ENCODE results near the gene ATF1. TPM values are rescaled to one million over a fixed set of nuclear protein-coding genes. Genes with fewer than 3 reads are reported as not detected.
"Not testable (repeated sequence)": the region's sequence is repeated elsewhere in the genome, so short reads cannot be mapped to it uniquely, and the experiment has no call there.

The ATF1 gene
- total RNA-seq, 1 experiment from 2014 or later, result 58.6 TPM

DNA sequence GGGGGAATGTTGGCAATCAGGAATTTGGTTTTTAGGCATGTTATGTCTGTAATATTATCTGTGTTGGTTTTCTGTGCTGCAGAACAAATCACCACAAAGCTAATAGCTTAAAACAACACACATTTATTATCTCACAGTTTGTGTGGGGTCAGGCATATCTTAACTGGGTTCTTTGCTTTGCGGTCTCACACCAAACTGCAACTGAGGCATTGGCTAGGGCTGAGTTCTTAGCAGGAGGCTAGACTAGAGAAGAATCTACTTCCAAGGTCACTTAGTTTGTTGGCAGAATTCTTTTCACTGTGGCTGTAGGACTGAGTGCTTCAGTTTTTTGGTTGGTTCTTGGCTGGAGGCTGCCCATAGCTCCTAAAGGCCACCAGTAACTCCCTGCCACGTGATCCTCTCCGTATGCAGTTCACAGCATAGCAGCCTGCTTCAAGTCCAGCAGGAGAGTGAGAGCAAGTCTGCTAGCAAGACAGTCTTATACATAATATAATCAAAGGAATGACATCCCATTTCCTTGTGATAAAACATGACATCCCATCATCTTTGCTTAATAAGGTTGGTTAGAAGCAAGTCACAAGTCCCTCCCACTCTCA, 21.6 kb downstream of the ATF1 start:
- in situ Hi-C loops (cut with HindIII; ENCODE audit: low pct_unique_long_range_greater_than_20kb, low sequenced_read_pairs), result no loop called here
- DNase-seq (ENCODE audit: low read depth), result peak; percentile 23

DNA sequence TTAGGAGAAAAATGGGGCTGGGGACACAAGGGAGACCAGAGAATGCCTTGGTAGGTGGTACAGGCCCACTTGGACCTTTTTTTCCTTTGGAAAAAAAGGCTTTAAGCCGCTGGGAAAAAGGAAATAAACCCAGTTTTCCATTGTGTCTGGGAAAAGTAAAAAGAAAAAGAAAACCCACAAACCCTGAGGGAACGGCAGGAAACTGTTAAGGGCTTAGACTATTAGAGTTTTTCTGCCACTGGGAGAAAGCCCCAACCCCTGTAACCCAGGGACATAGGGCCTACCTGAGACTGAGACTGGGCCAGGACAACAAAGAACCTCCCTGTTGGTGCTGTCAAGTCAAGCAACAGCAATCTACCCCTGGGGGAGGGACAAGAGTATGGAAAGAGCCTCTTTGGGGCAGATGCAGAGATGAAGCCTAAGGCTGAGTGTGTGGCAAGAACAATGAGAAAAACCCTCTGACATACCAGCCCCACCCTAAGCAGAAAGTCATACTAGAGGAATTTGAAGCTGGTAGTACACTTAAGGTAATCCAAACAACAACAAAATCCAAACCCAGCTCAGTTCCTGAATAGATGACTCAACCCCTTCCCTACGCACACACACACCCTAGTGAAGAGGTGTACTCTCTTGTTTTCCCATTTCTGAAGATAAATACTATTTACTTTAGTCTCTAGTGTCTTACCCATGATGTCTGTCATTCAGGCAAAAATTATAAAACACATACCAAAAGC, 22.8 kb downstream of the ATF1 start:
- peak; percentile 96 for DNase-seq (ENCODE audit: low read depth)
- in situ Hi-C loops (cut with HindIII; ENCODE audit: low pct_unique_long_range_greater_than_20kb, low sequenced_read_pairs), result no loop called here

DNA sequence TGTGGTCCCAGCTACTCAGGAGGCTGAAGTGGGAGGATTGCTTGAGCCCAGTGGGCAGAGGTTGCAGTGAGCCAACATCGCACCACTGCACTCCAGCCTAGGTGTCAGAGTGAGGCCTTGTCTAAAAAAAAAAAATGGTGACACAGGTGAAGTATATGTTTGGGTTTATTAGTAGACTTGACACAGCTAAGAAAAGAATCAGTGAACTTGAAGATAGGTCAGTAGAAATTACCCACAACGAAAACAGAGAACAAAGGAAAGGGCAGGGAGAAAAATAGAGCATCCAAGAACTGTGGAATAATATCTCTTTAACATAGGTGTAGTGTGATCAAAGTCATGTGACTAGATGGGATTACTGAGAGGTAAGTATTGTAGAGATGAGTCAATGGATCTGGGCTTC, 23.7 kb downstream of the ATF1 start:
- DNase-seq (ENCODE audit: low read depth), result peak; percentile 24
- in situ Hi-C loops (cut with HindIII; ENCODE audit: low pct_unique_long_range_greater_than_20kb, low sequenced_read_pairs), result no loop called here

DNA sequence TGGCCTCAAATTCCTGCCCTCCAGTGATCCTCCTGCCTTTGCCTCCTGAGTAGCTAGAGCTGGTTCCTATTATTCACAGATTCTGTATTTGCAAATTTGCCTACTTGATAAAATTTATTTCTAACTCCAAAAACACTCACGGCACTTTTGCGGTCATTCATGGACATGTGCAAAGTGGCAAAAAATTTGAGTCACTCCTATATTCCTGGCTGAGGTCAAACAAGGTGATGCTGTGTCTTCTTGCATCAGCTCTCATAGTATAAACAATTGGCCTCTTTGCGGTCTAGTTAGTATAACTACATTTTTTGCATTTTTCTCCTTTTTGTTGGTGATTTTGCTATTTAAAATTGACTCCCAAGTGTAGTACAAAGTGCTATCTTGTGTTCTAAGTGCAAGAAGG, 24.7 kb downstream of the ATF1 start:
- DNase-seq (ENCODE audit: low read depth), result peak; percentile 88
- in situ Hi-C loops (cut with HindIII; ENCODE audit: low pct_unique_long_range_greater_than_20kb, low sequenced_read_pairs), result no loop called here

DNA sequence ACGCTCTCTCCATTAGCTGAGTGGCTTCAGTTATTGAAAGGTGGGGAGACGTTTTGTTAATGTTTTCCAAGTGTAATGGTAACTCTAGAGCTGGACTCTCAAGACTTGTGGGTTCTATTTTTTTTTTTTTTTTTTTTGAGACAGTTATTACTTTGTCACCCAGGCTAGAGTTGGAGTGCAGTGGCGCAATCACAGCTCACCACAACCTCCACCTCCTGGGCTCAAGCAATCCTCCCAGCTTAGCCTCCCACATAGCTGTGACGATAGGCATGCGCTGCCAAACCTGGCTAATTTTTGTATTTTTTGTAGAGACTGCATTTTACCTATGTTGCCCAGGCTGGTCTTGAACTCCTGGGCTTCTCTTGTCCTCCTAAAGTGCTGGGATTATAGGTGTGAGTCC, 26.2 kb downstream of the ATF1 start:
- in situ Hi-C loops (cut with HindIII; ENCODE audit: low pct_unique_long_range_greater_than_20kb, low sequenced_read_pairs), result no loop called here
- DNase-seq (ENCODE audit: low read depth), result no peak

DNA sequence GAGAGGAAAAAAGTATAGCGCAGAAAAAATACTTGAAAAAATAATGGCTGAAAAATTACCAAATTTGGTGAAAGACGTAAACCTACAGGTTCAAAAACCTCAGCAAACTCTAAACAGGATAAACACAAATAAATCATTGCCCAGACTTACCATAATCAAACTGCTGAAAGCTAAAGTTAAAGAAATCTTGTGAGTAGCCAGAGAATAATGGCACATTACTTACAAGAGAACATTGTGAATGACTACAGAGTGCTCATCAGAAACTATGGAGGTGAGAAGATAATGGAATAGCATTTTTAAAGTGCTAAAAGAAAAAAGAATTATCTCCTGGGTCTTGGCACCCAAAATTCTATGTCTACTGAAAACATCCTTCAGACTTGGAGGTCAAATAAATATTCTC, 36.0 kb downstream of the ATF1 start:
- in situ Hi-C loops (cut with HindIII; ENCODE audit: low pct_unique_long_range_greater_than_20kb, low sequenced_read_pairs), result no loop called here

DNA sequence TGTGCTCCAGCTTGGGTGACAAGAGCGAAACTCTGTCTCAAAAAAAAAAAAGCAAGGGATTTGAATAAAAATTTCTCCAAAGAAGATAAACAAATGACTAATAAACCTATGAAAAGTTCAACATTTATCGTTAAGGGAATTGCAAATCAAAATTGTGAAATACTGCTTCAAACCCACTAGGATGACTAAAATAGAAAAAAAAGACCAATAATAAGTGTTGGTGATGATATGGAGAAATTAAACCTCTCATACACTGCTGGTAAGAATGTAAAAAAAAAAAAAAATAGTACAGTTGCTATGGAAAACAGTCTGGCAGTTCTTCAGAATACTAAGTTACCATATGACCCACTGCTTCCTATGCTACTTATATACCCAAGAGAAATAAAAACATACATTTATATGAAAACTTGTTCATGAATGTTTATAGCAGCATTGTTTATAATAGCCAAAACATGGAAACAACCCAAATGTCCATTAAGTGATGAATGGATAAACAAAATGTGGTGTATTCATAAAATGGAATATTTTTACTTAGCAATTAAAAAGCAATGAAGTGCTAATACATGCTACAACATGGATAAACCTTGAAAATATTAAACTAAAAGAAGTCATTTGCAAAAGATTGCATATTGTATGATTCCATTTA, 39.5 kb downstream of the ATF1 start:
- in situ Hi-C loops (cut with HindIII; ENCODE audit: low pct_unique_long_range_greater_than_20kb, low sequenced_read_pairs), result no loop called here

More for the DNA sequence above, 36.0 kb downstream of the ATF1 start:
- peak; percentile 30 for DNase-seq (ENCODE audit: low read depth)

DNA sequence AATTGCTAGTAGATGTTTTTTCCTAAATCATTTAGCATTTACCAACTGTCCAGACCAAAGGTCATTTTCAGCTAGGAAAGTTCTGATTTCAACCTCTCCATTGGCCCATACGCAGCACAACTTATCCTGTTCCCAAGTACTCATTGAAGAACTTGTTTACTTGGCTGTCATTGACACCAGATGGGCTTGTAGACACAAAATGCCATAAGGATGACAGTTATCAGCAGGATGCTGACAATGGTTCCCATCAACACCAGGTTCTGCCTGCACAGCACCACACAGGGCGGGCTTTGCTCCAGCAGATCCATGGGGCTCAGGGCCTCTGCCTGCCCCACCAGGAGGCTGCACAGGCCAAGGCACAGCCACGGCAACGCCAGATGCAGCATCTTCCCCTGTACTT, 42.3 kb downstream of the ATF1 start:
- no peak for DNase-seq (ENCODE audit: low read depth)
- in situ Hi-C loops (cut with HindIII; ENCODE audit: low pct_unique_long_range_greater_than_20kb, low sequenced_read_pairs), result no loop called here

More for the DNA sequence above, 39.5 kb downstream of the ATF1 start:
- no peak for DNase-seq (ENCODE audit: low read depth)

DNA sequence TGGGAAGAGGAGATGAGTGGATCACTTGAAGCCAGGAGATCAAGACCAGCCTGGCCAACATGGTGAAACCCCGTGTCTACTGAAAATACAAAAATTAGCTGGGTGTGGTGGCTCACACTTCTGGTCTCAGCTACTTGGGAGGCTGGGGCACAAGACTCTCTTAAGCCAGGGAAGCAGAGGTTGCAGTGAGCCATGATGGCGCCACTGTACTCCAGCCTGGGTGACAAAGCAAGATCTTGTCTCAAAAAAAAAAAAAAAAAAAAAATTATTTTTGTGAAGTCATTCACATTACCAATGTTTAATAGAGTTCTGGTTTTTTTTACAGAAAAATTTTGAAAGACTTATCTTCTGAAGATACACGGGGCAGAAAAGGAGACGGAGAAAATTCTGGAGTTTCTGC, 45.2 kb downstream of the ATF1 start:
- in situ Hi-C loops (cut with HindIII; ENCODE audit: low pct_unique_long_range_greater_than_20kb, low sequenced_read_pairs); DNase-seq (ENCODE audit: low read depth): not testable (repeated sequence)

DNA sequence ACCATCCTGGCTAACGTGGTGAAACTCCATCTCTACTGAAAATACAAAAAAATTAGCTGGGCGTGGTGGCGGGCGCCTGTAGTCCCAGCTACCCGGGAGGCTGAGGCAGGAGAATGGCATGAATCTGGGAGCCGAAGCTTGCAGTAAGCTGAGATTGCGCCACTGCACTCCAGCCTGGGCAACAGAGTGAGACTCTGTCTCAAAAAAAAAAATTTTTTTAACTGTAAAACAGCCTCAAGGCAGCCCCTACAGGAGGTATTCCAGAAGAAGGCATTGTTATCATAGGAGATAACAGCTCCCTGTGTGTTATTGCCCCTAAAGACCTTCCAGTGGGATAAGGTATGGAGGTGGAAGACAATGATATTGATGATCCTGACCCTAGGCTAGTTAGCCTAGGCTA, 51.0 kb downstream of the ATF1 start:
- in situ Hi-C loops (cut with HindIII; ENCODE audit: low pct_unique_long_range_greater_than_20kb, low sequenced_read_pairs); DNase-seq (ENCODE audit: low read depth): not testable (repeated sequence)

DNA sequence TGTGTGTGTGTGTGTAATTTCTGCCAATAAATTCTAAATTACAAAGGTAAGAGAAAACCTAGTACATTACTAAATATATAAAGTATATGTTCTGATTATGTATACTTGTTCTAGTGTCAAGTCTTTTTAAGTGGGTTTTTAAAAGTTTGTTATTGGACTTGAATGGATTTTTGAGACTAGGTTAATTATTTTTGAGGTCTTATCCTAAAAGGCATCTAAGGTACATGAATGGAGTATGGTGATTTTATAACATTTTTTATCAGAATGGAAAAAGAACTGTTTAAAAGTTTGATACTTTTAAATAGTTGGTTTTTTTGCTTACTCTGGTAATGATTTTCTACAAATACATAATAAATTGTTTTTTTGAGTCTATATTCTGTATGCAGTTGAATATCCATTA, 56.3 kb downstream of the ATF1 start:
- in situ Hi-C loops (cut with HindIII; ENCODE audit: low pct_unique_long_range_greater_than_20kb, low sequenced_read_pairs), result no loop called here
- DNase-seq (ENCODE audit: low read depth), result no peak

DNA sequence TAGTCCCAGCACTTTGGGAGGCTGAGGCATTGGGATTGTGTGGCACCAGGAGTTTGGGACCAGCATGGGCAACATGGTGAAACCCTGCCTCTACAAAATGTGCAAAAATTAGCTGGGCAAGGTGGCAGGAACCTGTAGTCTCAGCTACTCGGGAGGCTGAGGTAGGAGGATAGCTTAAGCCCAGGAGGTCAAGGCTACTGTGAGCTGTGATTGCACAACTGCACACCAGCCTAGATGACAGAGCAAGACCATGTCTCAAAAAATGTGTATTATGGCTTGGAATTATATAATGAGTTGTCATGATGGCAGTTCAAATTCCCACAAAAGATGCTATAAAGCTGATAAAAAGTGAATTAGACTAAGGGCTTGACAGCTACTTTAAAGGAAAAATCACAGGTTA, 58.2 kb downstream of the ATF1 start:
- in situ Hi-C loops (cut with HindIII; ENCODE audit: low pct_unique_long_range_greater_than_20kb, low sequenced_read_pairs), result no loop called here
- no peak for DNase-seq (ENCODE audit: low read depth)

DNA sequence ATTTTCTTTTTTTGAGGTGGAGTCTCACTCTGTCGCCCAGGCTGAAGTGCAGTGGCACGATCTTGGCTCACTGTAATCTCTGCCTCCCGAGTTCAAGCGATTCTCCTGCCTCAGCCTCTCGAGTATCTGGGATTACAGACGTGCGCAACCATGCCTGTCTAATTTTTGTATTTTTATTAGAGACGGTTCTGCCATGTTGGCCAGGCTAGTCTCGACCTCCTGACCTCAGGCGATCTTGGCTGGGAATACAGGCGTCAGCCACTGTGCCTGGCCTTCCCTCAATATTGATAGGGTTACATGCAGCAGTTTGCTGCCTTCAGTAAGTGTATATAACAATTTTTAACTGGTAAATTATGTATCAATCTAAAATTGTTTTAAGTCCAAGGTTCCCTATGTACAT, 59.8 kb downstream of the ATF1 start:
- in situ Hi-C loops (cut with HindIII; ENCODE audit: low pct_unique_long_range_greater_than_20kb, low sequenced_read_pairs); DNase-seq (ENCODE audit: low read depth): not testable (repeated sequence)

DNA sequence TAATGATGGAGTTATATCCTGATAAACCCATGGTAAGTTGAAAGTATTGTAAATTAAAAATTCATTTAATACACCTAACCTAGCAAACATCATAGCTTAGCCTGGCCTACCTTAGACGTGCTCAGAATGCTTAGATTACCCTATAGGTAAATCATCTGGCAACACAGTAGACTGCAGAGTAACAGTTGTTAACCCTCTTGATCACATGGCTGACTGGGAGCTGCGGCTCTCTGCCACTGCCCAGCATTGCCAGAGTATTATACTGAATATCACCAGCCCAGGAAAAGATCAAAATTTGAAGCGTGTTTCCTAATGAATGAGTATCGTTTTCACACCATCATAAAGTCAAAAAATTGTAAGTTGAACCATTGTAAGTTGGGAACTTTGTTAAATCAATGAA, 61.0 kb downstream of the ATF1 start:
- no peak for DNase-seq (ENCODE audit: low read depth)
- in situ Hi-C loops (cut with HindIII; ENCODE audit: low pct_unique_long_range_greater_than_20kb, low sequenced_read_pairs), result no loop called here

DNA sequence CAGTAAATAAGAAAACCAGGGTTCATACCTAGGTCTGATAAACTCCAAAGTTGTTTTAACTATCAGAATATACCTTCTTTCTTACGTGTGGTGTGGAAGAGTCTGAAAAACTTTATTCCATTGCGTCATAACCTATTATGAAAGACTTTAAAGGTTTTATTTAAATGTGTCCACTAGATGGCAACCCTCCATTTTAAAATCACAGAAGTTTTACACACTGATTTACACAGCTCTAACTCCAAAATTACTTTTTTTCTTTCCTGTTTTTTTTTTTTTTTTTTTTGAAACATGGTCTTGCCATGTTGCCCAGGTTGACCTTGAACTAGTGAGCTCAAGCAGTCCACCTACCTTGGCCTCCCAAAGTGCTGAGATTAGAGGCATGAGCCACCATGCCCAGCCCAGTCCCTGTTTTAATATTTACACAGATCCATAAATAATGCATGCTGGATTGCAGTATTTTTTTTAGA, 61.5 kb downstream of the ATF1 start:
- DNase-seq (ENCODE audit: low read depth), result peak; percentile 56
- in situ Hi-C loops (cut with HindIII; ENCODE audit: low pct_unique_long_range_greater_than_20kb, low sequenced_read_pairs), result no loop called here

DNA sequence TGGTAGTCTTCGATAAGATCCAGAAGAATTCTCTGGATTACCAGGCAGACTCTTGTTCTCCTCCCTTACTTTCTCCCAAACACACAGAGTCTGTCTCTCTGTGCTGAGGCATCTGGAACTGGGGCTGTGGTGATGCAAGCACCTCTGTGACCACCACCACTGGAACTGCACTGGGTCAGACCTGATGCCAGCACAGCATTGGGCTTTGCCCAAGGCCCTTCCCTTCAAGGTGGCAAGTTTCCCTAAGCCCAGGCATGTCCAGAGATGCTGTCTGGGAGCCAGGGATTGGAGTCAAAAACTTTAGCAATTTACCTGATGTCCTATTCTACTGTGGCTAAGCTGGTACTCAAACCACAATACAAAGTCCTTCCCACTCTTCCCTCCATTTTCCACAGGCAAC, 64.2 kb downstream of the ATF1 start:
- no peak for DNase-seq (ENCODE audit: low read depth)
- in situ Hi-C loops (cut with HindIII; ENCODE audit: low pct_unique_long_range_greater_than_20kb, low sequenced_read_pairs), result no loop called here

DNA sequence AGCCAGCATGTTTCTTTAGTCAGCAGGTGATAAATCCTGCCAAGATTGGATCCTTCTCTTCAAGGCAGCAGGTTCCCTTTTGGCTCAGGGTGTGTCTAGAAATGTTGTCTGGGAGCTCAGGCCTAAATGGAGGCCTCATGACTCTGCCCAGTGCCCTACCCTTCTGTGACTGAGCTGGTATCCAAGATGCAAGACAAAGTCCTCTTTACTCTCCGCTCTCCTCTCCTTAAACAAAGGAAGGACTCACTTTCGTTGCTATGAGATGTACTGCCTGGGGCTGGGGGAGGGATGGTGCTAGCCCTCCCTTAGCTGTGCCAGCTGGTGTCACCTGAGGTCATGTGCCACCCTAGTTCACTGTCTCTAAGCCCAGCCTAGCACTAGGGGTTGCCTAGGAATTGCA, 65.0 kb downstream of the ATF1 start:
- in situ Hi-C loops (cut with HindIII; ENCODE audit: low pct_unique_long_range_greater_than_20kb, low sequenced_read_pairs), result no loop called here
- DNase-seq (ENCODE audit: low read depth), result no peak

DNA sequence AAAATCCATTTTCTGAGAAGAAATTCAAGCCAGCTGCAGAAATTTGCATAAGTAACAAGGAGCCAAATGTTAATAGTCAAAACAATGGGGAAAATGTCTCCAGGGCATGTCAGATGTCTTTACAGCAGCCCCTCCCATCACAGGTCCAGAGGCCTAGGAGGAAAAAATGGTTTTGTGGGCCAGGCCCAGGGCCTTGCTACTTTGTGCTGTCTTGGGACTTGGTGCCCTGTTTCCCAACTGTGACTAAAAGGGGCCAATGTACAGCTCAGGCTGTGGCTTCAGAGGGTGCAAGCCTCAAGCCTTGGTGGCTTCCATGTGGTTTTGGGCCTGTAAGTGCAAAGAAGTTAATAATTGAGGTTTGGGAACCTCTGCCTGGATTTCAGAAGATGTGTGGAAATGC, 69.9 kb downstream of the ATF1 start:
- in situ Hi-C loops (cut with HindIII; ENCODE audit: low pct_unique_long_range_greater_than_20kb, low sequenced_read_pairs); DNase-seq (ENCODE audit: low read depth): not testable (repeated sequence)

DNA sequence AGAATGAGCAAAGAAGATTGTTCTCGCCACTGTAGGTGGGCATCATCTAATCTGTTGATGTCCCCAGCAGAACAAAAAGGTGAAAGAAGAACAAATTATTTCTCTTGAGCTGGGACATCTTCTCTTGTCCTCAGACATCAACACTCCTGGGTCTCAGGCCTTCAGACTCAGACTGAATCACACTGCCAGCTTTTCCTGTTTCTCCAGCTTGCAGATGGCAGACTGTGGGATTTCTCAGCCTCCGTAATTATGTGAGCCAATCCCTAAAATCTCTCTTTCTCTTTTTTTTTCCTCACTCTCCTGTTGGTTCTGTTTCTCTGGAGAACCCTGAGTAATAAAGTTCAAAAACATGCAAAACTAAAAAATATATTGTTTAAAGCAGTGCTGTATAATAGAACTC, 75.1 kb downstream of the ATF1 start:
- in situ Hi-C loops (cut with HindIII; ENCODE audit: low pct_unique_long_range_greater_than_20kb, low sequenced_read_pairs), result no loop called here
- DNase-seq (ENCODE audit: low read depth), result no peak
